Panc1 (cell line): ENCODE results near the gene ALDH4A1.

Experiments
- TF ChIP-seq, protein P1 (sequence below): fragments of 450-650 bp; IDR thresholded peaks from 2 replicates; pipeline ENCODE4 v1.5.1; 2017; ENCODE audit warnings: mild to moderate bottlenecking
- TF ChIP-seq, protein P2 (sequence below), 2 experiments: IDR thresholded peaks; 2 replicates each; pipeline ENCODE4 v1.6.1; 2011 to 2012; ENCODE audit warnings: low read depth in 2 of 2, control low read depth in 1 of 2, low read length in 1 of 2, mild to moderate bottlenecking in 1 of 2, moderate library complexity in 1 of 2; ENCODE audit not compliant: insufficient read depth in 1 of 2

DNA sequence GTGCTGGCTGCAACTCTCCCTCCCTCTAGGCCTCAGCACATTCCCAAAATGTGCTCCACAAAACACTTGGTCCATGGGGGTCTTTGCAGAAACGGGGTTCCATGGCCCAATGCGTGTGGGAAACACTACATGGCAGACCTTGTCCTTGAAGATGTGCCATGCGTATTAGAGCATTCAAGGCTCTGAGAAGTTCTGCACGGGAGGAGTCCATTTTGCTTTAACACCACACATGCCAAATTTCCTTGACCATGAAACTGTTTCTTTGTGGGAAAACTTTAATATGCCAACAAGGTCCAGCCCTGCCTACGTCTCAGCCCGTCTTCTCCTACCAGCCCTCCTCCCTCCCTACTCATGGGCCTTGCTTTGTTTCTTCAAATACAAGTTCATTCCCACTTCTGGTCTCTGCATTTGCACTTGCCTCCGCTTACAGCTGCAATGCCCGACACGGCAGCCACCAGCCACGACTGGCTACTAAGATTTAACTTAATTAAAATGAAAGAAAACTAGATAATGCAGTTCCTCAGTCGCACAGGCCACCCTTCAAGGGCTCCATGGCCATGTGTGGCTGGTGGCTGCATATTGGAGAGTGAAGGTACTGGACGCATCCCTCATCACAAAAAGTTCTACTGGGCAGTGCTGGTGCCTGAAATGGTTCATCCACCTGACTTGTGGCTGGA, 23.7 kb downstream of the ALDH4A1 start:
- TF ChIP-seq, protein P1, sequence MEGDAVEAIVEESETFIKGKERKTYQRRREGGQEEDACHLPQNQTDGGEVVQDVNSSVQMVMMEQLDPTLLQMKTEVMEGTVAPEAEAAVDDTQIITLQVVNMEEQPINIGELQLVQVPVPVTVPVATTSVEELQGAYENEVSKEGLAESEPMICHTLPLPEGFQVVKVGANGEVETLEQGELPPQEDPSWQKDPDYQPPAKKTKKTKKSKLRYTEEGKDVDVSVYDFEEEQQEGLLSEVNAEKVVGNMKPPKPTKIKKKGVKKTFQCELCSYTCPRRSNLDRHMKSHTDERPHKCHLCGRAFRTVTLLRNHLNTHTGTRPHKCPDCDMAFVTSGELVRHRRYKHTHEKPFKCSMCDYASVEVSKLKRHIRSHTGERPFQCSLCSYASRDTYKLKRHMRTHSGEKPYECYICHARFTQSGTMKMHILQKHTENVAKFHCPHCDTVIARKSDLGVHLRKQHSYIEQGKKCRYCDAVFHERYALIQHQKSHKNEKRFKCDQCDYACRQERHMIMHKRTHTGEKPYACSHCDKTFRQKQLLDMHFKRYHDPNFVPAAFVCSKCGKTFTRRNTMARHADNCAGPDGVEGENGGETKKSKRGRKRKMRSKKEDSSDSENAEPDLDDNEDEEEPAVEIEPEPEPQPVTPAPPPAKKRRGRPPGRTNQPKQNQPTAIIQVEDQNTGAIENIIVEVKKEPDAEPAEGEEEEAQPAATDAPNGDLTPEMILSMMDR = no peak
- TF ChIP-seq, protein P2, sequence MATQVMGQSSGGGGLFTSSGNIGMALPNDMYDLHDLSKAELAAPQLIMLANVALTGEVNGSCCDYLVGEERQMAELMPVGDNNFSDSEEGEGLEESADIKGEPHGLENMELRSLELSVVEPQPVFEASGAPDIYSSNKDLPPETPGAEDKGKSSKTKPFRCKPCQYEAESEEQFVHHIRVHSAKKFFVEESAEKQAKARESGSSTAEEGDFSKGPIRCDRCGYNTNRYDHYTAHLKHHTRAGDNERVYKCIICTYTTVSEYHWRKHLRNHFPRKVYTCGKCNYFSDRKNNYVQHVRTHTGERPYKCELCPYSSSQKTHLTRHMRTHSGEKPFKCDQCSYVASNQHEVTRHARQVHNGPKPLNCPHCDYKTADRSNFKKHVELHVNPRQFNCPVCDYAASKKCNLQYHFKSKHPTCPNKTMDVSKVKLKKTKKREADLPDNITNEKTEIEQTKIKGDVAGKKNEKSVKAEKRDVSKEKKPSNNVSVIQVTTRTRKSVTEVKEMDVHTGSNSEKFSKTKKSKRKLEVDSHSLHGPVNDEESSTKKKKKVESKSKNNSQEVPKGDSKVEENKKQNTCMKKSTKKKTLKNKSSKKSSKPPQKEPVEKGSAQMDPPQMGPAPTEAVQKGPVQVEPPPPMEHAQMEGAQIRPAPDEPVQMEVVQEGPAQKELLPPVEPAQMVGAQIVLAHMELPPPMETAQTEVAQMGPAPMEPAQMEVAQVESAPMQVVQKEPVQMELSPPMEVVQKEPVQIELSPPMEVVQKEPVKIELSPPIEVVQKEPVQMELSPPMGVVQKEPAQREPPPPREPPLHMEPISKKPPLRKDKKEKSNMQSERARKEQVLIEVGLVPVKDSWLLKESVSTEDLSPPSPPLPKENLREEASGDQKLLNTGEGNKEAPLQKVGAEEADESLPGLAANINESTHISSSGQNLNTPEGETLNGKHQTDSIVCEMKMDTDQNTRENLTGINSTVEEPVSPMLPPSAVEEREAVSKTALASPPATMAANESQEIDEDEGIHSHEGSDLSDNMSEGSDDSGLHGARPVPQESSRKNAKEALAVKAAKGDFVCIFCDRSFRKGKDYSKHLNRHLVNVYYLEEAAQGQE (IDR thresholded peaks at IDR 0.05; ENCODE audit: insufficient read depth in 1 of 2, low read depth in 2 of 2, low read length in 1 of 2) = no peak
